IPS-20b (cell line): ENCODE results near the gene YES1.

Experiments used
- H3K27ac ChIP-seq: one replicate; pipeline ENCODE4 v1.5.1; 2013; ENCODE audit warnings: low read length
- H3K27me3 ChIP-seq: 2 replicates; pipeline ENCODE4 v1.6.1; 2013; ENCODE audit warnings: mild to moderate bottlenecking, low read length, inconsistent platforms; ENCODE audit not compliant: insufficient read depth
- H3K36me3 ChIP-seq: 2 replicates; pipeline ENCODE4 v1.6.1; 2013; ENCODE audit warnings: low read depth, mild to moderate bottlenecking, inconsistent platforms, low read length, moderate library complexity; ENCODE audit not compliant: insufficient read depth
- H3K4me1 ChIP-seq: 2 replicates; pipeline ENCODE4 v1.6.1; 2013; ENCODE audit warnings: mild to moderate bottlenecking, control low read depth, inconsistent platforms, low read length, moderate library complexity; ENCODE audit not compliant: insufficient read depth
- H3K4me3 ChIP-seq: 2 replicates; pipeline ENCODE4 v1.5.1; 2013; ENCODE audit warnings: mild to moderate bottlenecking, low read length, inconsistent platforms
- H3K9ac ChIP-seq: 2 replicates; pipeline ENCODE4 v1.6.1; 2013; ENCODE audit warnings: low read depth, mild to moderate bottlenecking, inconsistent platforms, low read length, moderate library complexity
- H3K9me3 ChIP-seq: 2 replicates; pipeline ENCODE4 v1.6.1; 2013; ENCODE audit warnings: mild to moderate bottlenecking, low read depth, low read length, inconsistent platforms; ENCODE audit not compliant: insufficient read depth

YES1 gene

DNA sequence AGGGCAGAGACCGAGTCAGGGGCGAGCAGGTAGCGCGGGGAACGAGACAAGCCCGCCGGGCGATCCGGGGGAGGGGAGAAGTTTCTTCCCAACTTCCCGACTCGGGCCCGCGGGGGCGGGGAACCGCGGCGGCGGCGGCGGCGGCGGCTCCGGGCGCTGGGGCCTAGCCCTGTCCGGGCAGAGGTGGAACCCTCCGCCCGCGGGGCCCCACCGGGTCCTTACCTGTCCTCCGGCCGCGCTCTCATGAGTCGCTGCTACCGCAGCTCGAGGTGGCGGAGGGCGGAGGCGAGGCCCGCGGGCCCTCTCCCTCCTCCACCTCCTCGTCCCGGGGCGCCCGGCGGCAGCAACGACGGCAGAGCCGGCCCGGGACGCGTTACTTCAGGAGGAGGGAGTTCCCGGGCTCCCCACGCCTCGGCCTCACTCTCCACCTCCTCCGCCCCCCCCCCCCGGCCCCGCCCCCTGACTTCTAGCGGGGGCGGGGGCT, at the start of gene YES1:
Gene YES1, minus strand, starts transcription at position 351 of the 484 bp plus-strand sequence. CDS start 55,415 bp downstream, outside the sequence.
- H3K36me3 ChIP-seq = no peaks in the 10 kb centered on the region
- peak within 1 kb of the TSS; percentile 86 for H3K4me3 ChIP-seq
- peaks cover 7% of the 10 kb centered on the region for H3K4me1 ChIP-seq
- peak within 1 kb of the TSS; percentile 92 for H3K9ac ChIP-seq
- peak within 1 kb of the TSS; percentile 89 for H3K27ac ChIP-seq
- no peaks in the 10 kb centered on the region for H3K9me3 ChIP-seq
- no peaks in the 10 kb centered on the region for H3K27me3 ChIP-seq

DNA sequence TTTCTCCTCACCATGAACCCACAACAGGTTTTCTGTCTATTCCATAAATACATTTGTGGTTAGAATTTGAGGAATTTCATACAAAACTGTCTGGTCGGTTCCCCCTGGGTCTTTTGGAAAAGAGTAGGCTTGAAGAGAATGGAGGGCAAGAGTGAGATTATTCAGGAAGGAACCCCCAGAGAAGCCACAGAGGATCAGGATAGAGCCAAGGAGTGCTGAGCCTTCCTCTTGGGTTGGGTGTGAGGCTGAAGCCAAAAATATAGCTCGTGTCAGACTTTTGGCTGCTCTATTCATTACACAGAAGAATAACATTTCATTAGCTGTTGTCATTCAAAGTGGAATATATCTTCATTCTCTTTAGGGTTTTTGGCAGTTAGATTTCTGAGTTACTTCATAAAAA, 45.9 kb upstream of the YES1 start:
- no peak overlapping the region for H3K9ac ChIP-seq
- H3K36me3 ChIP-seq = no peaks in the 10 kb centered on the region
- H3K4me1 ChIP-seq = peaks cover 2% of the 10 kb centered on the region; the same call in 1 of the 2 replicates
- no peaks in the 10 kb centered on the region for H3K9me3 ChIP-seq
- H3K27me3 ChIP-seq = no peaks in the 10 kb centered on the region
- no peak overlapping the region for H3K27ac ChIP-seq
- H3K4me3 ChIP-seq = no peak overlapping the region

DNA sequence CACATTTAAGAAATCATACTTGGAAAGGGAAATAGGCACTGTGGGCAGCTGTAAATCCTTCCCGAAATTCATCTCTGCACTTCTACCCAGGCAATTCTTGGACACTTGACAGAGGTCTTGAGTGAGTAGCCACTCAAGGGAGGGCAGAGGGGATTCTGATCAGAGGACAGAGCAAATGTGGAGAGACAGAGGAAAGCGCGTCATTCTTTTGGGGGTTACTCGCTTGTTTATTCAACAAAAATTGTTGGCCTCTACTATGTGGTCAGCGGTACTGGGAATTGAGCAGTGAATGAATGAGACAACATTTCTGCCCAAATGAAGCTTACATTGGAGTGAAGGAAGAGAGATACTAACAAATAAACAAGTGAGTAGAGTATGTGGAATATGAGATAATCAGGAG, 41.4 kb upstream of the YES1 start:
- Histone ChIP-seq H3K4me3 (no peak overlapping the region), H3K27me3 (no peaks in the 10 kb centered on the region), H3K4me1 (no peaks in the 10 kb centered on the region), H3K36me3 (no peaks in the 10 kb centered on the region), H3K9ac (no peak overlapping the region), H3K9me3 (no peaks in the 10 kb centered on the region), H3K27ac (no peak overlapping the region)

DNA sequence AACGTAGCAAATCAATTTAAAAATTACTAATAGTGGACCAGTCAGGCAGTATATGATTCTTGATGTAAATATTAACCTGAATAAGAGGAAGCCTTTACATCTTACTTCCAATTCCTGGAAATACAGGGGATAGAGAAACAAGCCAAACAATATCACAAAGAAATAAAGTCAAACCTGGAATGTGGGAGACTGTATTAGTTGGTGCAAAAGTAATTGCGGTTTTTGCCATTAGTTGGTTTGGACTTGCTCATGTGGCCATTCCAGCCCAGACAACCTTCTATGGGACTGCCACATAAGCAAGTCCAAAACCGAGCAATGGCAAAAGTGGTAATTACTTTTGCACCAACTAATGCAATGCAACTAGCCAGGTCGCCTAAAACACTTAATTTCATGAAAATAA, 38.9 kb upstream of the YES1 start:
- H3K4me3 ChIP-seq = no peak overlapping the region

DNA sequence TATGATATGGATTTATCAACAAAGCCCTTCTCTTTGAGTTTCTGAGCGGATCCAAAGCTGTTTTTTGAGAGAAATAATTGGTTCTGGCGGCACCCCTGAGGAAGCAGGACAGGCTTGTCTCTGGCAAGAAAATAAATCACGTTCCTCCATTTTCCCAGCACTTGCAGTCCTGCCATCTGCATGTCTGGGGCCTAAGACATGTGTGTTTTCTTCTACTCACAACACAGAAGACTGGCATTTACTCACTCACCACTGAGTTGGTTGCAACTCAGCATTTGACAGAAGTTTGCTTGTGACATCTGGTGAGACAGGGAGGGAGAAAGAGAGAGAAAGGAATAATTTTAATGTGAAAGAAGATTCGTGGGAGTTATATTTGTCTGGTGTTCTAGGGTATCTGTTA, 37.0 kb upstream of the YES1 start:
- no peak overlapping the region for H3K4me3 ChIP-seq

More for the DNA sequence above, 38.9 kb upstream of the YES1 start:
- H3K27ac ChIP-seq = no peak overlapping the region
- no peaks in the 10 kb centered on the region for H3K9me3 ChIP-seq
- no peak overlapping the region for H3K9ac ChIP-seq
- no peaks in the 10 kb centered on the region for H3K36me3 ChIP-seq
- H3K4me1 ChIP-seq = no peaks in the 10 kb centered on the region
- H3K27me3 ChIP-seq = no peaks in the 10 kb centered on the region

DNA sequence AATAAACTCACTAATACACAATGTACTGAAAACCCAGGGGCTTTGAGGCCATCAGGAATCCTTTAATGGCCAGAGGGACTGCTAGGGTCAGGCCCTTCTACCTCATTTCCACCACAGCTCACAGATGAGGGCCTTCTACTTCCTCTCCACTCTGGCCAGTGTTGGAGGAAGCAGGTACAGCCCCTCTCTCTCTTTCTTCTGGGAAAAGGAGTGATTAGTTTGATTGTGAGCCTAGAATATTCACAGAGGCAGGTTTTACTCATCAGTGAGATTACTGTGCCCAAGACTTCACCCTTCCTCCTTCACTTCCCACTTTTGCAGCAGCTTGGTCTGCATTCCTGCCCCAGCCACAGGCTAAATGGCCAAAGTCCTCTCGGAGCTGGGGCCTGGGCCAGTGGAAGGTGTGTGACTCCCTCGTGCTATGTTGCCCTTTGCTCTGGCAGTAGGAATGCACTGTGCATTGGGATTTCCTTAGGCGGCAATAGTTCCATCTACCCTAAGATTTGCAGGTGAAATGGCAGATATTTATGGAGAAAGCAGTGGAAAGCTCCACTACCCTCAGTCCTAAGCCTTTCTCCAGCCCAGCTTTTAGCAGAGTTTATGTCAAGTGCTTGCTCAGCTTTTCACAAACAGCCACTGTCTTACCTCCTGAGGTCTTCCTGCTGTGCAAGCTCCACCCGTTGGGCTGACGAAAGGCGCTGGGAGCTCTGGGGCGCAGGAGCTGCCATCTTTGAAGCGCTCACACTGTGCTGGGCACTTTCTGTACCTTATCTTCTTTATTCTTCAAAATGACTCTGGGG, 36.2 kb upstream of the YES1 start:
- H3K4me3 ChIP-seq = no peak overlapping the region
- H3K4me1 ChIP-seq = no peaks in the 10 kb centered on the region
- no peak overlapping the region for H3K27ac ChIP-seq
- H3K9ac ChIP-seq = no peak overlapping the region
- no peaks in the 10 kb centered on the region for H3K36me3 ChIP-seq
- H3K27me3 ChIP-seq = no peaks in the 10 kb centered on the region
- no peaks in the 10 kb centered on the region for H3K9me3 ChIP-seq

More for the DNA sequence above, 37.0 kb upstream of the YES1 start:
- no peaks in the 10 kb centered on the region for H3K27me3 ChIP-seq
- no peaks in the 10 kb centered on the region for H3K4me1 ChIP-seq
- H3K9ac ChIP-seq = no peak overlapping the region
- H3K27ac ChIP-seq = no peak overlapping the region
- no peaks in the 10 kb centered on the region for H3K9me3 ChIP-seq
- no peaks in the 10 kb centered on the region for H3K36me3 ChIP-seq

DNA sequence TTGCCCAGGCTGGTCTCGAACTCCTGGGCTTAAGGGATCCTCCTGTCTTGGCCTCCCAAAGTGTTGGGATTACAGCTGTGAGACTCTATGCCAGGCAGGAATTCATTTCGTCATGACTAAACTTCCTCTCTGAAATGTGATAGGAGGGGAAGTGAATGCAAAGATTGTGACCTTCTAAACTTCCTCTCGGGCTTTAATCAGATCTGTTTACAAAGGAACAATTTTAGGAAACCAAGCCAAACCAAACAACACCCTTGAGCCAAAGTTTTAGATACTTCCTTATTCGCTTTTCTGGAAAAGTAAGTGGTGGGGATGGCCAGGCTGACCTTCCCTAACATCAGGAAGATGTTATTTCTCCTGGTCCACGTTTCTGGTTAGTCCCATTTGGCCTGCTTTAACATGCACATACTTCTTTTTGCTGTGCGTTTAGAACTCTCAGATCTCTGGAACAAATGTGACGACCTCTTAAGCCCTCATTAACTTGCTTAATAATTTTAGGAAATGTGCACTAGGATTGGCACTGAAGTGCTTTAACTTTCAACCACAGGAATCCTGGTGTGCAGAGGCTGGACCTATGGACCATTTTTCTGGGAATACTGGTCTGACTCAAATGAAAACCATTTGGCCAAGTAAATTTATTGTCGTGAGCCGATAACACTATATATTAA, 33.2 kb upstream of the YES1 start:
- no peaks in the 10 kb centered on the region for H3K36me3 ChIP-seq
- no peak overlapping the region for H3K27ac ChIP-seq
- H3K4me1 ChIP-seq = no peaks in the 10 kb centered on the region
- H3K9me3 ChIP-seq = no peaks in the 10 kb centered on the region
- no peak overlapping the region for H3K4me3 ChIP-seq
- peaks cover 23% of the 10 kb centered on the region for H3K27me3 ChIP-seq
- no peak overlapping the region for H3K9ac ChIP-seq

DNA sequence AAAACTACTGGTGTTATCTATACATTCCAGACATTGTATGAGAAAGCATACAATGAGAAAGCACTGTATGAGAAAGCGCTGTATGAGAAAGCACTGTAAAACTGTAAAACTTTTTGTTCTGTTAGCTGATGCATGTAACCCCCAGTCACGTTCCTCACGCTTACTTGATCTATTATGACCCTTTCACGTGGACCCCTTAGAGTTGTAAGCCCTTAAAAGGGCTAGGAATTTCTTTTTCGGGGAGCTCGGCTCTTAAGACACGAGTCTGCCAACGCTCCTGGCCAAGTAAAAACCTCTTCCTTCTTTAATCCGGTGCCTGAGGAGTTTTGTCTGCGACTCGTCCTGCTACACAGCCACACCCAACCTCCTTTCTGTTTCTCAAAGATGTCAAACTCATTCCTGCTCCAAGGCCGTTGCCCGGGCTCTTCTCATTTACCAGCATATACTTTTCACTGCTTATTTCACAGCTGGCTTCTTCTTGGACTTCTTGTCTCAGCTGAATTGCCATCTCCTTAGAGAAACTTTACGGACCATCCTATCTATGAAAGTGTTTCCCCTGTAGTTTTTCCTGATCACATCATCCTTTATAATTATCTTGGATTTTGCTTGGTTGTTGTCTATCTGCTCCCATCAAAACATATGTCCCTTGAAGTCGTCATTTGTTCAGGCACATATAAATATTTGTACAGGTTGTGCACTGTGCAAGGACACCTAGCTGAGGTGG, 29.8 kb upstream of the YES1 start:
- Histone ChIP-seq H3K4me1 (peaks cover 4% of the 10 kb centered on the region; the same call in 1 of the 2 replicates), H3K36me3 (no peaks in the 10 kb centered on the region), H3K9ac (no peak overlapping the region), H3K27ac (no peak overlapping the region), H3K27me3 (peaks cover 53% of the 10 kb centered on the region), H3K9me3 (no peaks in the 10 kb centered on the region), H3K4me3 (no peak overlapping the region)

DNA sequence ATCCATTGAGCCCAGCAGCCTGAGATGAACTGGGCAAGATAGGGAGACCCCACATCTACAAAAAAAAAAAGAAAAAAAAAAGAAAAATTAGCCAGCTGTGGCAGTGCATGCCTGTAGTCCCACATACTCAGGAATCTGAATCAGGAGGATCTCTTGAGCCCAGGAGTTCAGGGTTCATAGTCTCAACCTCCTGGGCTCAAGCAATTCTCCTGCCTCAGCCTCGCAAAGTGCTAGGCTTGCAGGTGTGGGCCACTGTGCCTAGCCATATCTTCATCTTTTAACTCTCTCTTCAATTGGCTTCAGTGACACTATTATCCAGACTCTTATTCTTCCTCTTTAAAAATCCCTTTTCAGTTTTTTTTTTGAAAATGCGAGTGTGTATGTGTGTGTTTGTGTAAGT, 28.5 kb upstream of the YES1 start:
- Histone ChIP-seq H3K9ac (no peak overlapping the region), H3K27ac (no peak overlapping the region), H3K9me3 (no peaks in the 10 kb centered on the region), H3K4me3 (no peak overlapping the region), H3K27me3 (peaks cover 53% of the 10 kb centered on the region), H3K36me3 (no peaks in the 10 kb centered on the region), H3K4me1 (peaks cover 4% of the 10 kb centered on the region; the same call in 1 of the 2 replicates)

DNA sequence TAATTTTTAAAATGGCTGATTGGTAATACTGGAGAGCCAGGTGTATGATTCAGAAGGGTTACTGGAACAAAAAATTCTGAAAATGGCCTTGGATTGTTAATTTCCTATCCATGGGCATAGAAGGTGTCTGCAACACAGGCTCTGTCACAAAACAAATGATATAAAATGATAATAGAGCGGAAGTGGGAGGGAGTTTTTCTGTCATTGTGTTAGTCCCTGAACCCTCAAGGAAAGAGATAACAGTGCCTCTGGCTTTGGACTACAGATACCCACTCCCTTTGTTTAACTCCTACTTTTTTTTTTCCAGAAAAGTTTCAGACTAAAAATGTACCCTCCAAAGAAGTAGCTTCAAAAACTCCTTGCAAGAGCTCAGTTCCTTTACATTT, 28.0 kb upstream of the YES1 start:
- H3K4me1 ChIP-seq = peaks cover 4% of the 10 kb centered on the region; the same call in 1 of the 2 replicates
- no peak overlapping the region for H3K27ac ChIP-seq
- no peaks in the 10 kb centered on the region for H3K36me3 ChIP-seq
- H3K4me3 ChIP-seq = no peak overlapping the region
- no peaks in the 10 kb centered on the region for H3K9me3 ChIP-seq
- peaks cover 53% of the 10 kb centered on the region for H3K27me3 ChIP-seq
- no peak overlapping the region for H3K9ac ChIP-seq

DNA sequence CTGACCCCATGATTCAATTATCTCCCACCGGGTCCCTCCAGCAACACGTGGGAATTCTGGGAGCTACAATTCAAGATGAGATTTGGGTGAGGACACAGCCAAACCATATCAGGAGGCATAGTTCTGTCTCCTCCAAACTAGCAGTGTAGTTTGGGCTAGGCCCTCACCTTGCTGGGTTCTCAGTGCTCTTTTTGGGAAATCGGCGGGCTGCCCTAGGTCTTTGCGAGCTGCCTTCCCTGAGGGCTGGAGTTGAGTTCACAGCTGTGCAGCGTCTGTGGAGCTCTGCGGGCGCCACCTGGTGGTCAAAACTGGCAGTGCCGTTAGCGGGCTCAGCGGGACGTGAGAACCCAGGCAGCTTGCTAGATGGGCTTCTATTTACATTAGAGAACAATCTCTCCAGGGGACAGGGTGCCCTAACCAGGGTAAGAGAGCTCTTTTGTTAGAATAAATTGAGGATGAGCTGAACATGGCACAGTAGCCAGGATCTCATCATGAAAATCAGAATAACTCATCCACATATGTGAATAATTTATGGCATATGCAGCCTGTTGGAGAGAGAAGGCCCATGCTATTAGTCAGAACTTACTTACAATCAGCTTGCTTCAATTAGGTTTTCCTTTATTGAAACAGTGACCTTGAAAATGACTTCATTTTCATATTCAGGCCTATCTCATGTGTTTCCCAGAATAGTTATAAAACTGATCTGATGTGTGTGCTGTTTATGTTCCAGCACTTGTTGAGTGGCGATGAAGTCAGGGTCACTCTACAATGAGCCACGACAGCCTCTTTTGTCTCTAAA, 27.4 kb upstream of the YES1 start:
- Histone ChIP-seq H3K27ac (no peak overlapping the region), H3K4me3 (no peak overlapping the region)

More for the DNA sequence above, 27.4 kb upstream of the YES1 start:
- no peak overlapping the region for H3K9ac ChIP-seq
- H3K9me3 ChIP-seq = no peaks in the 10 kb centered on the region
- H3K27me3 ChIP-seq = peaks cover 53% of the 10 kb centered on the region
- H3K36me3 ChIP-seq = no peaks in the 10 kb centered on the region
- H3K4me1 ChIP-seq = peaks cover 4% of the 10 kb centered on the region; the same call in 1 of the 2 replicates
